Caco-2 (cell line): ENCODE data around the gene LDHD. TPM values are rescaled to one million over a fixed set of nuclear protein-coding genes. Genes with fewer than 3 reads are reported as not detected.
"Not testable (repeated sequence)": the region's sequence is repeated elsewhere in the genome, so short reads cannot be mapped to it uniquely, and the experiment has no call there.

ENCODE experiments used
- BruUV-seq: library from RNA; stranded (reverse); fragments of 400-500 nt; replicated peaks from 2 replicates; lab custom pipeline; 2021; lab: Mats Ljungman, UMichigan
- CTCF ChIA-PET: fragments of 300-600 bp; sonication (Branson Sonifier 250); formaldehyde crosslinking; loops from one replicate; lab custom pipeline; 2022; ENCODE audit warnings: antibody characterized with exemption; lab: Charles Lee
- POLR2A ChIA-PET: fragments of 300-600 bp; sonication (Branson Sonifier 250); formaldehyde crosslinking; loops from one replicate; lab custom pipeline; 2022; ENCODE audit warnings: antibody characterized with exemption; lab: Charles Lee
- DNase-seq, 2 experiments: peaks; one replicate each; pipeline versions ENCODE4 v3.0.0 to v3.0.0-alpha.2; 2020 to 2022
- H3K27me3 ChIP-seq: replicated peaks from 2 replicates; pipeline ENCODE4 v1.6.0; 2011; ENCODE audit warnings: low read length; ENCODE audit not compliant: control insufficient read depth, insufficient read depth
- H3K36me3 ChIP-seq: 2 replicates; pipeline ENCODE4 v1.5.1; 2011; ENCODE audit warnings: low read length; ENCODE audit not compliant: control insufficient read depth, insufficient read depth
- H3K4me1 ChIP-seq: fragments of 250-450 bp; sonication (Bioruptor Pico); 2 replicates; pipeline ENCODE4 v1.5.1; 2020; ENCODE audit warnings: mild to moderate bottlenecking
- H3K4me3 ChIP-seq: 2 replicates; pipeline ENCODE4 v1.5.1; 2011; ENCODE audit warnings: low read depth, mild to moderate bottlenecking, control low read depth, low read length
- H3K9me3 ChIP-seq: fragments of 250-450 bp; sonication (Bioruptor Pico); 2 replicates; pipeline ENCODE4 v1.5.1; 2020; ENCODE audit warnings: mild to moderate bottlenecking, moderate library complexity
- H3K27ac Mint-ChIP-seq: one replicate; pipeline ENCODE4 v1.8.0; 2022; ENCODE audit warnings: mixed read lengths; ENCODE audit not compliant: unreplicated experiment
- H3K27me3 Mint-ChIP-seq: one replicate; pipeline ENCODE4 v1.8.0; 2022; ENCODE audit warnings: mixed read lengths; ENCODE audit not compliant: insufficient read depth, unreplicated experiment
- H3K36me3 Mint-ChIP-seq: one replicate; pipeline ENCODE4 v1.8.0; 2022; ENCODE audit warnings: mild to moderate bottlenecking, mixed read lengths; ENCODE audit not compliant: insufficient read depth, unreplicated experiment
- H3K4me1 Mint-ChIP-seq: one replicate; pipeline ENCODE4 v1.8.0; 2022; ENCODE audit warnings: low read depth, mixed read lengths; ENCODE audit not compliant: unreplicated experiment
- H3K4me3 Mint-ChIP-seq: one replicate; pipeline ENCODE4 v1.8.0; 2022; ENCODE audit warnings: mild to moderate bottlenecking, moderate library complexity, mixed read lengths; ENCODE audit not compliant: unreplicated experiment
- H3K9me3 Mint-ChIP-seq: one replicate; pipeline ENCODE4 v1.8.0; 2022; ENCODE audit warnings: mixed read lengths; ENCODE audit not compliant: unreplicated experiment
- intact Hi-C: fragments of 100-400 bp; cut with micrococcal nuclease; formaldehyde crosslinking; loops from one replicate; pipeline ENCODE4 v1.10.0; 2022; ENCODE audit not compliant: unreplicated experiment
- total RNA-seq: library from RNA; stranded (reverse); gene quantifications from 2 replicates; pipeline ENCODE4 v1.2.3, GENCODE V29; 2022
- TF ChIP-seq, protein P1 (sequence below), 2 experiments: fragments of 200-600 bp in 1 of 2; IDR thresholded peaks; 1 replicate in 1 of 2; 2 replicates in 1 of 2; pipeline versions ENCODE4 v1.5.1 to v1.8.0; 2011 to 2022; ENCODE audit warnings: antibody characterized with exemption in 1 of 2, control low read depth in 1 of 2, inconsistent platforms in 1 of 2, low read depth in 1 of 2, low read length in 1 of 2, mild to moderate bottlenecking in 1 of 2, moderate library complexity in 1 of 2; ENCODE audit not compliant: insufficient read depth in 1 of 2, severe bottlenecking in 1 of 2, unreplicated experiment in 1 of 2

The LDHD gene
- total RNA-seq, 1 experiment from 2014 or later = 4.1 TPM

DNA sequence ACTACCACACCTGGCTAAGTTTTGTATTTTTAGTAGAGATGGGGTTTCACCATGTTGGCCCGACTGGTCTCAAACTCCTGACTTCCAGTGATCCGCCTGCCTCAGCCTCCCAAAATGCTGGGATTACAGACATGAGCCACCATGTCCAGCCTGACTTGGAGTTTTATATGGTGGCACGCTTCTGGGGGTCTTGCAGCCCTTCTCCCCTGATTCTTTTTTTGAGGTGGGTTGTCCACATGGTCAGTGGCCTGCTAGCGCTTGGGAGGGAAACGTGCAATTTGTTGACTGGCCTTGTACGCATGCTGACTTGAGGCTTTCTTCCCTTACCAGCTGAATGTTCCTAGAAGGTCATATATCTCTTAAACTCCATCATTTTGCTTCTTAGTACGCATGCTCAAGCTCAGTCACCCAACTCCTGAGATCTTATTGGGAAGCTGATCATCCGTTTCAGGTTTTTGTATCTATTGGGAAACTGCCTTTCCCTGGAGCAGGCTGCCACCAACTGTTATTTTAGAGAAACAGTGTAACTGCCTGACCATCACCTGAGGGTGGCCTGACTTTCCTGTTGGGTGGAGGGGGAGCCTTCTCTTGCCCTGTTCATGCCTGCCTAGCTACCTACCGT, 13.7 kb upstream of the LDHD start:
- intact Hi-C loops = loop anchor here (1.0 to 2.0 kb wide), 2 partner anchors 267 to 421 kb away; no protein-coding TSS in a partner anchor
- POLR2A ChIA-PET = interaction anchor here (0.7 kb wide), 1 partner anchor 145 kb away, joined by 9 read pairs; no protein-coding TSS in a partner anchor
- TF ChIP-seq, protein P1, sequence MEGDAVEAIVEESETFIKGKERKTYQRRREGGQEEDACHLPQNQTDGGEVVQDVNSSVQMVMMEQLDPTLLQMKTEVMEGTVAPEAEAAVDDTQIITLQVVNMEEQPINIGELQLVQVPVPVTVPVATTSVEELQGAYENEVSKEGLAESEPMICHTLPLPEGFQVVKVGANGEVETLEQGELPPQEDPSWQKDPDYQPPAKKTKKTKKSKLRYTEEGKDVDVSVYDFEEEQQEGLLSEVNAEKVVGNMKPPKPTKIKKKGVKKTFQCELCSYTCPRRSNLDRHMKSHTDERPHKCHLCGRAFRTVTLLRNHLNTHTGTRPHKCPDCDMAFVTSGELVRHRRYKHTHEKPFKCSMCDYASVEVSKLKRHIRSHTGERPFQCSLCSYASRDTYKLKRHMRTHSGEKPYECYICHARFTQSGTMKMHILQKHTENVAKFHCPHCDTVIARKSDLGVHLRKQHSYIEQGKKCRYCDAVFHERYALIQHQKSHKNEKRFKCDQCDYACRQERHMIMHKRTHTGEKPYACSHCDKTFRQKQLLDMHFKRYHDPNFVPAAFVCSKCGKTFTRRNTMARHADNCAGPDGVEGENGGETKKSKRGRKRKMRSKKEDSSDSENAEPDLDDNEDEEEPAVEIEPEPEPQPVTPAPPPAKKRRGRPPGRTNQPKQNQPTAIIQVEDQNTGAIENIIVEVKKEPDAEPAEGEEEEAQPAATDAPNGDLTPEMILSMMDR (IDR thresholded peaks at IDR 0.05; ENCODE audit: insufficient read depth in 1 of 2, low read depth in 1 of 2, low read length in 1 of 2, severe bottlenecking in 1 of 2, unreplicated experiment in 1 of 2) = peak in 1 of 2 experiments; percentile 20
- DNase-seq = peak; percentile 56 to 61
- H3K4me1 ChIP-seq = peaks cover 45% of the 10 kb centered on the region
- H3K27ac Mint-ChIP-seq = peak overlapping the region; percentile 61
- H3K27me3 ChIP-seq = no peaks in the 10 kb centered on the region
- H3K36me3 ChIP-seq = peaks cover 3% of the 10 kb centered on the region
- H3K4me3 ChIP-seq = no peak overlapping the region
- no peaks in the 10 kb centered on the region for H3K9me3 ChIP-seq
- BruUV-seq = no TSS peak
- no peaks in the 10 kb centered on the region for H3K9me3 Mint-ChIP-seq
- peak overlapping the region; percentile 4 for H3K4me3 Mint-ChIP-seq
- H3K36me3 Mint-ChIP-seq = peaks cover 6% of the 10 kb centered on the region
- H3K4me1 Mint-ChIP-seq = peaks cover 26% of the 10 kb centered on the region
- H3K27me3 Mint-ChIP-seq = no peaks in the 10 kb centered on the region
- CTCF ChIA-PET = interaction anchor here (0.6 to 2.3 kb wide), 10 partner anchors 12 to 429 kb away, joined by 3 to 17 read pairs (median 3); partner anchors contain the start of gene ZNRF1

DNA sequence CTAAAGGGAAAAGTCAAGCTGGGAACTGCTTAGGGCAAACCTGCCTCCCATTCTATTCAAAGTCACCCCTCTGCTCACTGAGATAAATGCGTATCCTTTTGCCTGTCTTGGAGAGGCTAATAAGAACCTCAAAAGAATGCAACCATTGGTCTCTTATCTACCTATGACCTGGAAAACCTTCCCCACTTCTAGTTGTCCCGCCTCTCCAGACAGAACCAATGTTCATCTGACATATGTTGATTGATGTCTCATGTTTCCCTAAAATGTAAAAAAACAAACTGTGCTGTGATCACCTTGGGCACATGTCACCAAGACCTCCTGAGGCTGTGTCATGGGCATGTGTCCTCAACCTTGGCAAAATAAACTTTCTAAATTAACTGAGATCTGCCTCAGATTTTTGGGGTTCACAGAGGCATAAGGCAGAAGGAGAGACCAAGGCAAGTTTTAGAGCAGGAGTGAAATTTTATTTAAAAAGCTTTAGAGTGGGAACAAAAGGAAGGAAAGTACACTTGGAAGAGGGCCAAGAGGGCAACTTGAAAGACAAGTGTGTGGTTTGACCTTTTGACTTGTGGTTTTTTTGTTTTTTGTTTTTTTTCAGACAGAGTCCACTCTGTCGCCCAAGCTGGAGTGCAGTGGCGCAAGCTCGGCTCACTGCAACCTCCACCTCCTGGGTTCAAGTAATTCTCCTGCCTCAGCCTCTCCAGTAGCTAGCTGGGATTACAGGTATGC, 13.0 kb upstream of the LDHD start:
- not testable (repeated sequence) for H3K9me3 Mint-ChIP-seq, H3K9me3 ChIP-seq, H3K36me3 ChIP-seq, H3K27me3 Mint-ChIP-seq, H3K36me3 Mint-ChIP-seq, H3K4me3 ChIP-seq, H3K27me3 ChIP-seq
- BruUV-seq = TSS peak; percentile 13
- peak in 1 of 2 experiments; percentile 63 for DNase-seq
- peaks cover 45% of the 10 kb centered on the region for H3K4me1 ChIP-seq
- POLR2A ChIA-PET = interaction anchor here (0.7 kb wide), 1 partner anchor 144 kb away, joined by 9 read pairs; no protein-coding TSS in a partner anchor
- Mint-ChIP-seq H3K4me3 (peak overlapping the region; percentile 12), H3K27ac (peak overlapping the region; percentile 61), H3K4me1 (peaks cover 26% of the 10 kb centered on the region)
- intact Hi-C loops = loop anchor here (1.0 to 2.0 kb wide), 2 partner anchors 267 to 420 kb away; no protein-coding TSS in a partner anchor
- CTCF ChIA-PET = interaction anchor here (0.6 to 2.3 kb wide), 8 partner anchors 11 to 387 kb away, joined by 3 to 17 read pairs (median 3); partner anchors contain the start of gene ZNRF1

DNA sequence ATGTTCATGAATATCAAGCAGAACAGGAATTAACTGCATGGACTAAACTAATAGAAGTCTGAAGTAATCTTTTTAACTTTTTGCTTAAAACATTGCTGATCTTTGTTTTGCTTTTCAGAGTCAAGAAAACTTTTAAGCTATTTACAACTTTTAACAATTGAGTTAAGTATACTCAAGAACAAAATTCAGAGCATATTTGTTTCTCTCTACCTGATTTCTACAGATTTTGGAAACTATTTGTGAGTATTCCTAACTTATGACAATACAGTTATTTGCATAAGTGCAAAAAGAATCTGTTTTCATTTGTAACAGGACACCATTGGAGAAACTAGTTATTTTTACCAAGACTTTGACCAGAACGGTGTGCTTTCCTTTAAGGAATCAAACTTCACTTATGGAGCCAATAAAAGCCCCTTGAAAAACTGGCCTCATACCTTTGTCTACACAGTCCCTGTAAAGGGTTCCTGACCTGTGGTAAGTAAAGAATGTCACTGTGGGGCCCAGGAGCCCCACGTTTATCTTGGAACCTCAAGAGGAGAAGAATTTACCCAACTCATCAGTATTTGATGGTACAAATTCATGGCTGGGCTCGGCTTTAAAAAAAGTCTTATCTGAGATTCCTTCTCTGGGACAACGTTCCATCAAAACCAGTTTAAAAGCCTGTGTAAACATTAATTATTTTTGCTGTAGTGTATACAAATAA, 11.3 kb upstream of the LDHD start:
- CTCF ChIA-PET = no interaction called here
- H3K9me3 ChIP-seq = peaks cover 2% of the 10 kb centered on the region
- intact Hi-C loops = loop anchor here (1.0 kb wide), 1 partner anchor 20 kb away; the partner anchor contains the start of gene ZFP1
- peak; percentile 67 to 85 for DNase-seq
- Mint-ChIP-seq H3K36me3 (no peaks in the 10 kb centered on the region), H3K27ac (peak overlapping the region; percentile 69), H3K9me3 (no peaks in the 10 kb centered on the region), H3K4me3 (peak overlapping the region; percentile 19), H3K27me3 (no peaks in the 10 kb centered on the region), H3K4me1 (peaks cover 26% of the 10 kb centered on the region)
- TF ChIP-seq, protein P1 (IDR thresholded peaks at IDR 0.05; ENCODE audit: insufficient read depth in 1 of 2, low read depth in 1 of 2, low read length in 1 of 2, severe bottlenecking in 1 of 2, unreplicated experiment in 1 of 2) = no peak
- peaks cover 45% of the 10 kb centered on the region for H3K4me1 ChIP-seq
- no peak overlapping the region for H3K4me3 ChIP-seq
- H3K27me3 ChIP-seq = no peaks in the 10 kb centered on the region
- H3K36me3 ChIP-seq = peaks cover 3% of the 10 kb centered on the region
- TSS peak; percentile 16 for BruUV-seq
- POLR2A ChIA-PET = interaction anchor here (0.6 kb wide), 2 partner anchors 29 to 274 kb away, joined by 6 read pairs; no protein-coding TSS in a partner anchor
